ENCODE measurements around the gene NUP210.
"Not testable (repeated sequence)": the region's sequence is repeated elsewhere in the genome, so short reads cannot be mapped to it uniquely, and the experiment has no call there.

The NUP210 gene

DNA sequence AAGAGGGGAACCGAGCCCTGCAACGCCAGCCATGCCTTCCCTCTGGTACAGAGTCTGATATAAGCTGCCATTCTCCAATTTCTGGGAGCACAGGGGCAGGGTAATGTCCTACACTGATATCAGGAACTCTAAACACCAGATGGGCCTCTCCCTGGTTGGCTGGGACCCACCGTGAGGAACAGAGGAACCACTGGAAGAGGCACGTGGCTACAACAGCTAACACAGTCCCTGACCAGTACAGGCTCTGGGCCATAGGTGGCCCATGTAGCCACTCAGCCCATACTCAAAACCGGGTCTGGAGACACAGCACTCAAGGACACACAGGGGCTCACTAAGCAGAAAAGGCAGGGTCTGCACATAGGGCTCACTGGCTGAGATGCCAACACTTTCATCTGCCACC lies 13.9 kb downstream of the NUP210 start:
- no peak for DNase-seq (ENCODE audit: low read depth)

- no peak for DNase-seq (ENCODE audit: low read depth)
Observed at GRCh38 chr3:13405614-13406013, 14.5 kb downstream of the NUP210 start.

DNA sequence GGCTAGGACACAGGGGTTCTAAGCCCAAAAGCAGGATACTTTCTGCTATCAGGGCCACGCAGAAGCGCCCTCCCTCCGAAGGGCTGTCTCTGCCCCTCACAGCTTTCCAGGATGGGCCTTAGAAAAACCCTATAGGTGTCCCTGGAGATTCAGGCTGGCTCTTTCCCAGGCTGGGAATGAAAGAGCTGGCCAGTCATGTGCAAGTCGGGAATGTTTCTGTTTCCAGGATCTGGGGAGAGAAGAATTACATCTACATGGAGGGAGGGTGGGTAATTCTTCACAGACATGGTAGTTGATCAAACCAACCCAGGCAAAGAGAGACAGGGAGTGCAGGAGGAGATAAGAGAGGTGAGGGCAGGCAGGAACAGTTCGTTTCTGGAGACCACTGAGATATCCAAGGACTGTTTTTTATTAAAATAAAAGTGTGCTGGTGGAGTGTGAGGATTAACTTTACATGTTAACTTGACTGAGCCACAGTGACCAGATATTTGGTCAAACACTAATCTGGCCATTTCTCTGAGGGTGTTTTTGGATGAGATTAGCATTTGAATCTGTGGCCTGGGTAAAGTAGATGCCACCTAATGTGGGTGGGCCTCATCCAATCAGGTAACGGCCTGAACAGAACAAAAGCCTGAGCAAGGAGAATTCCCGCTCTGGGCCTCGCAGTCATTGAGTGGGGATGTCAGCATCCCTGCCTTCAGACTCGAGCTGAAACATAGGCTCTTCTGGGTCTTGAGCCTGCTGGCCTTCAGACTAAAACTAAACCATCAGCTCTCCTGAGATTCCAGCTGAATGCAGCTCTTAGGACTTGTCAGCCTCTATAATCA lies 15.3 kb downstream of the NUP210 start:
- DNase-seq (ENCODE audit: low read depth): no peak

- DNase-seq (ENCODE audit: low read depth): no peak
Observed at GRCh38 chr3:13403847-13404246, 16.3 kb downstream of the NUP210 start.

DNA sequence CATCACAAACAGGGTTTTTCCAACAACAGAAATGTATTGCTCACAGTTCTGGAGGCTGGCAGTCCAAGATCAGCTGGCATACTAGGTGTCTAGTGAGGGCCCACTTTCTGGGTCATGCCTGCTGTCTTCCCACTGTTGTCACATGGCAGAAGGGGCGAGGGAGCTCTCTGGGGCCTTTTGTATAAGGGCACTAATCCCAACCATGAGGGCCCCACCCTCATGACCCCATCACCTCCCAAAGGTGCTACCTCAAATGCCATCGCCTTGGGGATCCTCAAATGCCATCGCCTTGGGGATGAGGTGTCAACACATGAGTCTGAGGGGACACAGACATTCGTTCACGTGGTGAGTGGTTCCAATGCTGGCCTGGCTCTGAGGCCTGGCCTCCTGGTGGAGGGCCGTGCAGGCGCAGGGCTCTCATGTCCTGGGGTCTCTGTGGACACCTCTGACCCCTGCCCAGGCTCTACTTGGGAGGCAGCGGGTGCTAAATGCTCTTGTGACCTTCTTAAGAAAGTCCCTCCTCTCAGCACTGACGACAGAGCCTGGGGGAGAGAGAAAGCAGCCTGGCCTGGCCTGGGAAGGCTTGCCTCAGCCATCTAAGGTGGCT lies 16.8 kb downstream of the NUP210 start:
- no peak for DNase-seq (ENCODE audit: low read depth)

DNA sequence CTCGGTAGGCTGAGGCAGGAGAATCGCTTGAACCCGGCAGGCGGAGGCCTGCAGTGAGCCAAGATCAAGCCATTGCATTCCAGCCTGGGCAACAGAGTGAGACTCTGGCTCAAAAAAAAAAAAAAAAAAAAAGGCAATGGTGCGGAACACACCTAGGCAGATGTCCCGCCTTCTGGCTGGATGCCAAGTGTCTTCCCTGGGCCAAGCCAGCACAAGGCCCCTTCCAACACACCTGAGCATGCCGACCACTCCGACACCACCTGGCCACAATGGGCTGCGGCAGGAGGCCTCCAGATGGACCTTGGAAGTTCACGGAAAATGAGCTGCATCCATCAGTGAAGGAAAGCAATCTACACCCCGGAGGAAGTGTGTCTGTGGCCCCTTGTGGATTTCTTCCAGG lies 19.0 kb downstream of the NUP210 start:
- no peak for DNase-seq (ENCODE audit: low read depth)

GRCh38 chr3:13400114-13400673 lies 19.9 kb downstream of the NUP210 start:
- no peak for DNase-seq (ENCODE audit: low read depth)

GRCh38 chr3:13399603-13400002 lies 20.5 kb downstream of the NUP210 start:
- no peak for DNase-seq (ENCODE audit: low read depth)

GRCh38 chr3:13397316-13397715 lies 22.8 kb downstream of the NUP210 start:
- no peak for DNase-seq (ENCODE audit: low read depth)

DNA sequence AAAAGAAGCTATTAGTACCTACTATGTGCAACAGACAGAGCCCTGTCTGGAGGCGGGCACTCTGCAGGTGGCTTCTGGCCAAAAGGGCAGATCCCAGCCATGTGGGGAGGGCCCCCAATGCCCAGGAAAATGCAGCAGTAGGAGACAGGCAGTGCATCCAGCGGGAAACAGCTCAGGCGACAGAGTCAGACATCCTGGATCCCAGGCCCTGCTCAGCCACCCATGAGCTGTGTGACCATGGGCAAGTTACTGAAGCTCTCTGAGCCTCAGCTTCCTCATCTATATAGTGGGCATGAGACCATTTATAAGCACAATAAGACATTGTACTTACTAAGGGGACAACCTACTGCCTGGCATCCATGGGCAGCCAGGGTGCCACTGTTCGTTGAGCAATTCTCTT lies 25.8 kb downstream of the NUP210 start:
- no peak for DNase-seq (ENCODE audit: low read depth)

- no peak for DNase-seq (ENCODE audit: low read depth)
Observed at GRCh38 chr3:13393427-13394360, 26.4 kb downstream of the NUP210 start.

DNA sequence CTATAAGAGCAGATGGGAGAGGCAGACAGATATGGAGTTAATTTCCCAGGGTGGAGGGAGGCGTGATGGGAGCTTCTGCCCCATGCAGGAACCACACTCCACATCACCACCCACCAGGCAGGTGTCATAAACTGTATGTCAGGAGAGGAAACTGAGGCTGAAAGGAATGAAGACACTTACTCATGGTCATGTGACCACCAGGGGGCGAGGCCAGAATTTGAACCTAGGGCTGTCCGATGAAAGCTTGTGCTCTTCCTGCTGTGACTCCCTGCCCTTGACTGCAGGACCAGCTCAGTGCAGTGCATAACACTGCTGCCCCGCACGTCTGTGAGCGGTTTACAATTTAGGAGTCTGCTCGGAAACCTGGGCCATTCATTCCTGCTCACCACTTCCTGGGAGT lies 28.8 kb downstream of the NUP210 start:
- DNase-seq (ENCODE audit: low read depth): no peak

DNA sequence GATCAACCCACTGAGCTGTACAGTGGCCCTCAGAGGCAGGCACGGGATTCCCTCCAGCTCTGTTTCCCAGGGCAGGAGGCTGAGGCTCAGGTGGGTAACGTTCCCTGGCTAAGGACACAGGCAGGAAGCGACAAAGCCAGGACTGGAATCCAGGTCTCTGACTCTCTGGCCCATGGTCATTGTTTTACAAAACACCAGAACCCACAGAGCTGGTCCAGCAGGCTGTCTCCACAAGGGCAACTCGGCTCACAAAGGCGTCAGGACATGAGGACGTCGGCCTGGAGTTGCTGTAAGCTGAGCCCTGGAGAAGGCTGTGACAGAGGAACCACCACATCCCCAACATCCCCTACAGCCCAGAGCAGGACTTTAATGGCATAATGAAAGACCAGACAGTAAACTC lies 30.7 kb downstream of the NUP210 start:
- no peak for DNase-seq (ENCODE audit: low read depth)

GRCh38 chr3:13388816-13389215 lies 31.3 kb downstream of the NUP210 start:
- no peak for DNase-seq (ENCODE audit: low read depth)

DNA sequence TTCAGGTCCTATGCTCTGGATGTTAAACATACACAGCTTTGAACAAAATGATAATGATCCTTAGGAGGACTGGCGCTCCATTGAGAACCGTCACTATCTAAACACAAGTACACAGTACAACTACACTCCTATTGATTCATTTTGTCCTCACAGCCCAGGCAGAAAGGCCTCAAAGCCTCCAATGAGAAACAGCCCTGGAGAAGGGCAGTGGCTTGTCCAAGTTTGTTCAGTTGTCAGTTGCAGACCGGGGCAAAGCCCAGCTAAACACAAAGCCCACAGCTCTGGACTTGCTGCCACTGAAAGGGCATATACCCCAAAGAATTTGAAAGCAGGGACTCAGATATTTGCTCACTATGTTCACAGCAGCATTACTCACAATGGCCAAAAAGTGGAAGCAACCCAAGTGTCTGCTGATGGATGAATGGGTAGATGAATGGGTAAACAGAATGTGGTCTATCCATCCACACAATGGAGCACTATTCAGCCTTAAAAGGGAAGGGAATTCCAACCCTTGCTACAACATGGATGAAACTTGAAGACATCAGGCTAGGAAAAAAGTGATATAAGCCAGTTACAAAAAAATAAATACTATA lies 34.7 kb downstream of the NUP210 start:
- DNase-seq (ENCODE audit: low read depth): no peak

DNA sequence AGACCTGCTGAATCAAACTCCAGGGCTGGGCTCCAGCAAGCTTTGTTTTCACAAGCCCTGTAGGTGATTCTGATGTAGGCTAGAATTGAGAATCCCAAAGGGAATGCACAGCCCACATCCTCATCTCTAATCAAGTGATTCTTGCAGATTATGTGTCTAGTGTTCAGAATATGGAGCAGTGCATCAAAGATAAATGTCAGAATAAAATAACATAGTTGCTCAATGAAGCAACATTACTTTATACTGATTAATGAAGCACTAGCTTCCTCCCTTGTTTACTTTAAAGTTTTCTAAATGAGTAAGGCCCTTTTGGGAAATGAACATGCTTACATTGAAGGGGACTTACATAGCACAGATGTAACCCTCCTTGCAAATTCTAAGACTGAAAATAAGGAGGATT lies 39.2 kb downstream of the NUP210 start:
- no peak for DNase-seq (ENCODE audit: low read depth)

DNA sequence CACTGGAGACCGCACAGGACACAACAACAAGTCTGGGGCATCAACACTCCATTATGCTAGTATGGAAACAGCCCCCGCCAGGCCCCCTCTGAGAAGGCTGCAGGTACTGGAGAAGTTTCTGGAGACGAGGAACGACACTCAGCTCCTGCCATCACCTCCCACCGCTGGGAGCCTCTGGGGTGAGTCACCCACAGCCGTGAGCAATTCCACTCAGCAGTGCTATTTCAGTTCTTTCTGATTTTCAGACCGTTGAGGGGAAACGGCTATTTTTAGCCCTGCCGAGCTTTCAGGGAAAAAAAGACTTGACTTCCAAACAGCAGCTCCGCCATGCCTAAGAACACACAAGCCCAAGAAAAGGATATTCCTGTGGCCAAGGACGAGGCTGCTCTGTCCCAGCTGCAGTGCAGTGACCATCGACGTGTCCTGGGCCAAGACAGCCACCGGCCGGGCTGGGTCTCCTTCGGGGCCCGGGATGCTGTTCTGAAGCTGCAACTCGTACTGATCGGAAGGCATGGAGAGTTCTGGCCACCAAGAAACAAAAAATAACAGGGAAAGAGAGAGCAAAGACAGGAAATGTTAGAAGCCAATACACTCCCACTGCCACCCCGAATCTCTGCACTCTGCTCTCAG lies 40.8 kb downstream of the NUP210 start:
- no peak for DNase-seq (ENCODE audit: low read depth)

GRCh38 chr3:13378155-13378554 lies 42.0 kb downstream of the NUP210 start:
- DNase-seq (ENCODE audit: low read depth): no peak

DNA sequence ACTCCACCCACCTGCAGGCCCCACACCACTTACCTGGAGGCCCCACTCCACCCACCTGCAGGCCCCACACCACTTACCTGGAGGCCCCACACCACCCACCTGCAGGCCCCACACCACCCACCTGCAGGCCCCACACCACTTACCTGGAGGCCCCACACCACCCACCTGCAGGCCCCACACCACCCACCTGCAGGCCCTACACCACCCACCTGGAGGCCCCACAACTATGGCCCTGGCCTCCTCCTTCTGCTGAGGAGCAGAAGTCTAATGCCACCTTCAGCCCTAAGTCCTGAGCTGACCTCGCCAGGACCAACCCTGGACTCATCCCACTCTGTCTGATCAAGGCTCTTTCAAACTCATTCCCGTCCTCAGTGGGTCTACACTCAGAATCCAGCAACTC lies 42.4 kb downstream of the NUP210 start:
- DNase-seq (ENCODE audit: low read depth): not testable (repeated sequence)

DNA sequence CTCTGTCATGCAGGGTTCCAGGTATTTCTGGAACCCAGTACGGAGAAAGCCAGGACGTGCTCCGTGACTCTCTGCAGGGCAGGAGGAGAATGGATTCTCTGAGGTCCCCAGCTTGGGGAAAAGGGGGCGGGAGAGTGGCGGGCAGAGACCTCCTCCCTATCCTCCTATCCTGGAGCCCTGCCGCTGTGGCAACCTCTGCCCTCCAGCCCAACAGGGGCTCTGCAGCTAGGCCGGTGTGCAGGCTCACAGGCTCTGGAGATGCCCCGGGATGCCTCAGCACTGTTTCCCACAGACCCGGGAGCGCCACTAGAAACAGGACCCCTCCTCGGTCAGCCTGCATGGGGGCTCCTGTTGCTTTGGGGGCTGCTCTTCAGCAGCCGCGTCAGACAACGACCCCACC lies 43.1 kb downstream of the NUP210 start:
- no peak for DNase-seq (ENCODE audit: low read depth)

- no peak for DNase-seq (ENCODE audit: low read depth)
Observed at GRCh38 chr3:13376091-13376490, 44.0 kb downstream of the NUP210 start.

GRCh38 chr3:13375464-13375863 lies 44.7 kb downstream of the NUP210 start:
- no peak for DNase-seq (ENCODE audit: low read depth)
